Gastroesophageal sphincter (tissue), 4 donors: ENCODE measurements around the gene SLC29A3. TPM values are rescaled to one million over a fixed set of nuclear protein-coding genes. Genes with fewer than 3 reads are reported as not detected.

ENCODE experiments used
- ATAC-seq: fragments of 150-250 bp; one replicate; pipeline ENCODE4 v1.9.1; 2016; ENCODE audit warnings: mild to moderate bottlenecking, moderate library complexity
- H3K27ac ChIP-seq, 4 donors: fragments of 200-600 bp; sonication (generic) in 3 of 4; 1 replicate in 3 of 4; 2 replicates in 1 of 4; pipeline ENCODE4 v1.5.1; 2016 to 2019
- H3K27me3 ChIP-seq: fragments of 200-600 bp; sonication (generic); one replicate; pipeline ENCODE4 v1.5.1; 2019
- H3K36me3 ChIP-seq, 2 donors: fragments of 200-600 bp; sonication (generic); one replicate each; pipeline ENCODE4 v1.5.1; 2019; ENCODE audit warnings: control low read depth in 1 of 2
- H3K4me1 ChIP-seq, 3 donors: fragments of 200-600 bp; sonication (generic); 1 replicate in 2 of 3; 2 replicates in 1 of 3; pipeline ENCODE4 v1.5.1; 2016 to 2019; ENCODE audit warnings: control low read depth in 2 of 3
- H3K4me3 ChIP-seq, 2 donors: fragments of 200-600 bp; sonication (generic); one replicate each; pipeline ENCODE4 v1.5.1; 2019; ENCODE audit warnings: mild to moderate bottlenecking in 1 of 2, moderate library complexity in 1 of 2
- H3K9me3 ChIP-seq, 3 donors: fragments of 200-600 bp; sonication (generic); one replicate each; pipeline ENCODE4 v1.5.1; 2017 to 2019; ENCODE audit warnings: control low read depth in 2 of 3
- CTCF ChIP-seq, 4 experiments: fragments of 200-600 bp in 2 of 4; fragments of 450-650 bp in 2 of 4; sonication (generic) in 1 of 4; IDR thresholded peaks; one replicate each; pipeline ENCODE4 v1.5.1; 2017 to 2019; ENCODE audit warnings: antibody characterized with exemption in 4 of 4, mild to moderate bottlenecking in 2 of 4, moderate library complexity in 2 of 4
- EP300 ChIP-seq: sonication (generic); formaldehyde crosslinking; IDR thresholded peaks from one replicate; pipeline ENCODE4 v1.6.1; 2017; ENCODE audit warnings: antibody characterized with exemption, mild to moderate bottlenecking
- POLR2A ChIP-seq, 2 donors: fragments of 450-650 bp; IDR thresholded peaks; one replicate each; pipeline ENCODE4 v1.6.1; 2017; ENCODE audit warnings: antibody characterized with exemption in 2 of 2, mild to moderate bottlenecking in 2 of 2, moderate library complexity in 1 of 2
- POLR2AphosphoS5 ChIP-seq: sonication (generic); formaldehyde crosslinking; IDR thresholded peaks from one replicate; pipeline ENCODE4 v1.6.1; 2017; ENCODE audit warnings: antibody characterized with exemption
- WGBS, 2 donors: methylation state at CpG; one replicate each; pipeline ENCODE4 v1.1.5; 2018; ENCODE audit warnings: low coverage in 1 of 2; 5-methylcytosine and 5-hydroxymethylcytosine counted together
- total RNA-seq, 4 donors: library from RNA; depleted of rRNA; stranded (reverse); fragments of >200 nt; gene quantifications; one replicate each; pipeline ENCODE4 v1.1.0, GENCODE V29; 2016

Gene SLC29A3
- total RNA-seq, 4 donors from 2014 or later: 3.3 to 9.8 (median 4.9) TPM

- no peak overlapping the region for H3K4me3 ChIP-seq
- H3K36me3 ChIP-seq: peaks cover 0 to 51% of the 10 kb centered on the region in 2 donors
- TF ChIP-seq POLR2A (IDR thresholded peaks at IDR 0.05) (no peak), POLR2AphosphoS5 (no peak), CTCF (IDR thresholded peaks at IDR 0.05) (no peak), EP300 (no peak)
- 64 to 76% methylated on average over 5 to 8 of the region's 10 CpGs for WGBS, 2 donors
- no peak overlapping the region for H3K27ac ChIP-seq
- H3K27me3 ChIP-seq: no peaks in the 10 kb centered on the region
- no peaks in the 10 kb centered on the region for H3K9me3 ChIP-seq
- ATAC-seq: no peak
- H3K4me1 ChIP-seq: no peaks in the 10 kb centered on the region
Observed at GRCh38 chr10:71292624-71293445, 26.2 kb upstream of the SLC29A3 start.

GRCh38 chr10:71293446-71294084 is 25.5 kb upstream of the SLC29A3 start:
- TF ChIP-seq EP300 (no peak), CTCF (IDR thresholded peaks at IDR 0.05) (no peak), POLR2A (IDR thresholded peaks at IDR 0.05) (no peak), POLR2AphosphoS5 (no peak)
- no peak overlapping the region for H3K4me3 ChIP-seq
- ATAC-seq: no peak
- no CpG with 5 or more reads among the region's 19 CpGs for WGBS, 2 donors
- H3K27me3 ChIP-seq: no peaks in the 10 kb centered on the region
- no peaks in the 10 kb centered on the region for H3K4me1 ChIP-seq
- peaks cover 0 to 47% of the 10 kb centered on the region in 2 donors for H3K36me3 ChIP-seq
- H3K9me3 ChIP-seq: no peaks in the 10 kb centered on the region
- no peak overlapping the region for H3K27ac ChIP-seq

DNA sequence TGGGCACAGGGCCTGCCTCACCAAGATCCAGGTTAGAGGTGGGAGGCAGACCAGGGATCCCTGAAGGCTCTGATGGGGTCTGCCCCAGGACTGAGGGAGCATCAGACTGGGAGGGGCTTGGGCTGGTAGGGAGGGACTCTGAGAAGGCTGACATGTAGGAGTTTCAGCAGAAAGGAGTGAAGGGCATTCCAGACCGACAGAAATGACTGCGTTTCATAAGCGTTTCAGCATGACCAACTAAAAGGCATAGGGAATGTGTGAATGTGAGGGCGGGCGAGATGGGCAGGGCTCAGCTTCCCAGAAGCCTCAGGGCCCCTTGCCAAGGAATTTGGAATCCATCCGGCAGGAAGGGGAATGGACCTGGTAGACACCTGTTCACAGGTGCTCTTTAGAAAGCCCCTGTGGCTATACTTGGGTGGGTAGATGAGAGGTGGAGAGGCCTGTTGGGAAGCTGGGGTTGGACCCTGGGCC is 24.9 kb upstream of the SLC29A3 start:
- Histone ChIP-seq H3K27ac (no peak overlapping the region), H3K27me3 (no peaks in the 10 kb centered on the region), H3K4me3 (no peak overlapping the region), H3K9me3 (no peaks in the 10 kb centered on the region), H3K36me3 (peaks cover 0 to 51% of the 10 kb centered on the region in 2 donors), H3K4me1 (no peaks in the 10 kb centered on the region)
- no peak for ATAC-seq
- WGBS, 2 donors: 76 to 87% methylated on average over 3 to 6 of the region's 6 CpGs
- TF ChIP-seq CTCF (IDR thresholded peaks at IDR 0.05) (no peak), POLR2A (IDR thresholded peaks at IDR 0.05) (no peak), EP300 (no peak), POLR2AphosphoS5 (no peak)

DNA sequence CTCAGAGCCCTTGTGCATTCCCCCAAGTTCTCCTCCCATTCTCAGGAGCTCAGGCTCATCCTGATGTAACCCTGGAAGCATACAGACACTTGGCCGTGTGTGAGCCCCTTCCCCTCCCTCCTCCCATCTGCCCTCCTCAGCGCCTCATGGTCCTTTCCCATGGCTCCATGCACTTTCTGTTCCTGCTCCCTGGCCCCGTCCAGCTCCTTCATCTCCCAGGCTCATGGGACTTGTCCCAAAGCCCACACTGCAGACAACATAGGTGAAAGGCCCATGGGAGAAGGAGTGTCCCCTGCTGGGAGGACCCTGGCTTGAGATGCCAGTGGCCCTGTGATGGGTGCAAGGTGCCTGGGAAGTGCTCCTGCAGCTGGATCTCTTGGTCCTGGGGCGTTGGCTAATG is 24.2 kb upstream of the SLC29A3 start:
- Histone ChIP-seq H3K9me3 (no peaks in the 10 kb centered on the region), H3K36me3 (peaks cover 0 to 55% of the 10 kb centered on the region in 2 donors), H3K27ac (no peak overlapping the region), H3K4me3 (no peak overlapping the region), H3K27me3 (no peaks in the 10 kb centered on the region), H3K4me1 (no peaks in the 10 kb centered on the region)
- WGBS, 2 donors: 90% methylated on average over 3 of the region's 4 CpGs; no CpG with 5 or more reads in 1 of the 2 donors
- ATAC-seq: no peak
- TF ChIP-seq POLR2A (IDR thresholded peaks at IDR 0.05): no peak
- TF ChIP-seq CTCF (IDR thresholded peaks at IDR 0.05): no peak
- TF ChIP-seq POLR2AphosphoS5: no peak
- TF ChIP-seq EP300: no peak
